SK-N-SH treated with all-trans-retinoic acid at 6 μM for 48 hours (cell line): ENCODE measurements around the gene SIGLEC8.

Source experiments
- ARNTL ChIP-seq: fragments of 450-650 bp; formaldehyde crosslinking; IDR thresholded peaks from 2 replicates; pipeline ENCODE4 v1.5.0; 2020; ENCODE audit warnings: low read depth, mild to moderate bottlenecking, moderate library complexity, borderline replicate concordance
- BACH2 ChIP-seq: fragments of 250-450 bp; sonication (Bioruptor Pico); IDR thresholded peaks from 2 replicates; pipeline ENCODE4 v1.9.0; 2021; ENCODE audit warnings: mild to moderate bottlenecking, borderline replicate concordance
- GLIS3 ChIP-seq: fragments of 250-450 bp; sonication (Bioruptor Pico); IDR thresholded peaks from 2 replicates; pipeline ENCODE4 v1.5.0; 2020; ENCODE audit warnings: mild to moderate bottlenecking, moderate library complexity
- OSR1 ChIP-seq: fragments of 250-450 bp; sonication (Bioruptor Pico); IDR thresholded peaks from 2 replicates; pipeline ENCODE4 v1.8.0; 2022; ENCODE audit warnings: moderate library complexity, mild to moderate bottlenecking, inconsistent platforms
- SNAI2 ChIP-seq: fragments of 250-450 bp; sonication (Bioruptor Pico); IDR thresholded peaks from 2 replicates; pipeline ENCODE4 v1.5.0; 2020; ENCODE audit warnings: mild to moderate bottlenecking, moderate library complexity
- ZC3H10 ChIP-seq: fragments of 250-450 bp; sonication (Bioruptor Pico); IDR thresholded peaks from 2 replicates; pipeline ENCODE4 v1.5.1; 2021; ENCODE audit warnings: mild to moderate bottlenecking, moderate library complexity
- ZFP3 ChIP-seq: fragments of 250-450 bp; sonication (Bioruptor Pico); IDR thresholded peaks from 2 replicates; pipeline ENCODE4 v1.5.0; 2020; ENCODE audit warnings: mild to moderate bottlenecking, moderate library complexity
- ZFP30 ChIP-seq: fragments of 450-650 bp; formaldehyde crosslinking; IDR thresholded peaks from 2 replicates; pipeline ENCODE4 v1.5.0; 2022; ENCODE audit warnings: mild to moderate bottlenecking, moderate library complexity
- ZNF70 ChIP-seq: fragments of 450-650 bp; formaldehyde crosslinking; IDR thresholded peaks from 2 replicates; pipeline ENCODE4 v1.5.0; 2020; ENCODE audit warnings: mild to moderate bottlenecking, moderate library complexity
- TF ChIP-seq, protein P1 (sequence below): fragments of 250-450 bp; sonication (Bioruptor Pico); IDR thresholded peaks from 2 replicates; pipeline ENCODE4 v1.8.0; 2020; ENCODE audit warnings: mild to moderate bottlenecking, moderate library complexity, borderline replicate concordance
- TF ChIP-seq, protein P2 (sequence below): fragments of 250-450 bp; sonication (Bioruptor Pico); IDR thresholded peaks from 2 replicates; pipeline ENCODE4 v1.5.1; 2020; ENCODE audit warnings: low read depth, mild to moderate bottlenecking, moderate library complexity
- TF ChIP-seq, protein P3 (sequence below): fragments of 250-450 bp; sonication (Bioruptor Pico); IDR thresholded peaks from 2 replicates; pipeline ENCODE4 v1.5.0; 2020; ENCODE audit warnings: mild to moderate bottlenecking, moderate library complexity

DNA sequence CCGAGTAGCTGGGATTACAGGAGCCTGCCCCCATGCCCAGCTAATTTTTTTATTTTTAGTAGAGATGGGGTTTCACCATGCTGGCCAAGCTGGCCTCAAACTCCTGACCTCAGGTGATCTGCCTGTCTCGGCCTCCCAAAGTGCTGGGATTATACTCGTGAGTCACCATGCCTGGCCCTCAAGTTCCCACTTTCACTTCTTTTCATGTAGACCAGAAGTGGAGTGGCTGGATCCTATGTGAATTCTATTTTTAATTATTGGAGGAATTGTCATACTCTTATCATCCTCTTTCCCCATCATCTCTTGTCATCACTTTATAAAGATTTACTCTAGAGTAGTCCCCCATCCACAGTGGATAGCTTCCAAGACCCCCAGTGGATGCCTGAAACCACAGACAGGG lies 28.0 kb downstream of the SIGLEC8 start:
- no peak for TF ChIP-seq ZC3H10
- TF ChIP-seq, protein P1, sequence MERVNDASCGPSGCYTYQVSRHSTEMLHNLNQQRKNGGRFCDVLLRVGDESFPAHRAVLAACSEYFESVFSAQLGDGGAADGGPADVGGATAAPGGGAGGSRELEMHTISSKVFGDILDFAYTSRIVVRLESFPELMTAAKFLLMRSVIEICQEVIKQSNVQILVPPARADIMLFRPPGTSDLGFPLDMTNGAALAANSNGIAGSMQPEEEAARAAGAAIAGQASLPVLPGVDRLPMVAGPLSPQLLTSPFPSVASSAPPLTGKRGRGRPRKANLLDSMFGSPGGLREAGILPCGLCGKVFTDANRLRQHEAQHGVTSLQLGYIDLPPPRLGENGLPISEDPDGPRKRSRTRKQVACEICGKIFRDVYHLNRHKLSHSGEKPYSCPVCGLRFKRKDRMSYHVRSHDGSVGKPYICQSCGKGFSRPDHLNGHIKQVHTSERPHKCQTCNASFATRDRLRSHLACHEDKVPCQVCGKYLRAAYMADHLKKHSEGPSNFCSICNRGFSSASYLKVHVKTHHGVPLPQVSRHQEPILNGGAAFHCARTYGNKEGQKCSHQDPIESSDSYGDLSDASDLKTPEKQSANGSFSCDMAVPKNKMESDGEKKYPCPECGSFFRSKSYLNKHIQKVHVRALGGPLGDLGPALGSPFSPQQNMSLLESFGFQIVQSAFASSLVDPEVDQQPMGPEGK, result no peak
- TF ChIP-seq ARNTL, result no peak
- no peak for TF ChIP-seq GLIS3 (CRISPR knock-in tag)
- TF ChIP-seq, protein P2, sequence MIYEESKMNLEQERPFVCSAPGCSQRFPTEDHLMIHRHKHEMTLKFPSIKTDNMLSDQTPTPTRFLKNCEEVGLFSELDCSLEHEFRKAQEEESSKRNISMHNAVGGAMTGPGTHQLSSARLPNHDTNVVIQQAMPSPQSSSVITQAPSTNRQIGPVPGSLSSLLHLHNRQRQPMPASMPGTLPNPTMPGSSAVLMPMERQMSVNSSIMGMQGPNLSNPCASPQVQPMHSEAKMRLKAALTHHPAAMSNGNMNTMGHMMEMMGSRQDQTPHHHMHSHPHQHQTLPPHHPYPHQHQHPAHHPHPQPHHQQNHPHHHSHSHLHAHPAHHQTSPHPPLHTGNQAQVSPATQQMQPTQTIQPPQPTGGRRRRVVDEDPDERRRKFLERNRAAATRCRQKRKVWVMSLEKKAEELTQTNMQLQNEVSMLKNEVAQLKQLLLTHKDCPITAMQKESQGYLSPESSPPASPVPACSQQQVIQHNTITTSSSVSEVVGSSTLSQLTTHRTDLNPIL (CRISPR knock-in tag), result no peak
- TF ChIP-seq OSR1 (CRISPR knock-in tag), result no peak
- no peak for TF ChIP-seq SNAI2
- no peak for TF ChIP-seq ZFP3 (CRISPR knock-in tag)
- TF ChIP-seq, protein P3, sequence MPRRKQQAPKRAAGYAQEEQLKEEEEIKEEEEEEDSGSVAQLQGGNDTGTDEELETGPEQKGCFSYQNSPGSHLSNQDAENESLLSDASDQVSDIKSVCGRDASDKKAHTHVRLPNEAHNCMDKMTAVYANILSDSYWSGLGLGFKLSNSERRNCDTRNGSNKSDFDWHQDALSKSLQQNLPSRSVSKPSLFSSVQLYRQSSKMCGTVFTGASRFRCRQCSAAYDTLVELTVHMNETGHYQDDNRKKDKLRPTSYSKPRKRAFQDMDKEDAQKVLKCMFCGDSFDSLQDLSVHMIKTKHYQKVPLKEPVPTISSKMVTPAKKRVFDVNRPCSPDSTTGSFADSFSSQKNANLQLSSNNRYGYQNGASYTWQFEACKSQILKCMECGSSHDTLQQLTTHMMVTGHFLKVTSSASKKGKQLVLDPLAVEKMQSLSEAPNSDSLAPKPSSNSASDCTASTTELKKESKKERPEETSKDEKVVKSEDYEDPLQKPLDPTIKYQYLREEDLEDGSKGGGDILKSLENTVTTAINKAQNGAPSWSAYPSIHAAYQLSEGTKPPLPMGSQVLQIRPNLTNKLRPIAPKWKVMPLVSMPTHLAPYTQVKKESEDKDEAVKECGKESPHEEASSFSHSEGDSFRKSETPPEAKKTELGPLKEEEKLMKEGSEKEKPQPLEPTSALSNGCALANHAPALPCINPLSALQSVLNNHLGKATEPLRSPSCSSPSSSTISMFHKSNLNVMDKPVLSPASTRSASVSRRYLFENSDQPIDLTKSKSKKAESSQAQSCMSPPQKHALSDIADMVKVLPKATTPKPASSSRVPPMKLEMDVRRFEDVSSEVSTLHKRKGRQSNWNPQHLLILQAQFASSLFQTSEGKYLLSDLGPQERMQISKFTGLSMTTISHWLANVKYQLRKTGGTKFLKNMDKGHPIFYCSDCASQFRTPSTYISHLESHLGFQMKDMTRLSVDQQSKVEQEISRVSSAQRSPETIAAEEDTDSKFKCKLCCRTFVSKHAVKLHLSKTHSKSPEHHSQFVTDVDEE (CRISPR knock-in tag), result no peak
- TF ChIP-seq ZNF70 (CRISPR knock-in tag), result no peak
- TF ChIP-seq ZFP30, result no peak
- no peak for TF ChIP-seq BACH2 (CRISPR knock-in tag)
